IMR-90 (cell line): ENCODE measurements around the gene RASGRF1. TPM values are rescaled to one million over a fixed set of nuclear protein-coding genes. Genes with fewer than 3 reads are reported as not detected.

ENCODE experiments used
- ATAC-seq: fragments of 200-7000 bp; cut with Tn5 transposase; 2 replicates; pipeline ENCODE4 v1.9.1; 2020; ENCODE audit warnings: low read depth, mild to moderate bottlenecking, moderate library complexity
- BruUV-seq: library from RNA; stranded (reverse); fragments of 400-500 nt; replicated peaks from 2 replicates; lab custom pipeline; 2021; lab: Mats Ljungman, UMichigan
- CTCF ChIA-PET: fragments of 300-600 bp; formaldehyde crosslinking; extraction: SDS; loops from one replicate; lab custom pipeline; 2021; ENCODE audit warnings: antibody characterized with exemption; lab: Yijun Ruan, JAX
- POLR2A ChIA-PET: fragments of 300-600 bp; sonication (Branson Sonifier 250); formaldehyde crosslinking; loops from one replicate; lab custom pipeline; 2022; ENCODE audit warnings: antibody characterized with exemption; ENCODE audit not compliant: unreplicated experiment; lab: Charles Lee
- DNase-seq: peaks from one replicate; pipeline ENCODE4 v3.0.0; 2013
- H2AFZ ChIP-seq: replicated peaks from 2 replicates; pipeline ENCODE3; 2013; ENCODE audit warnings: low read length, mild to moderate bottlenecking; ENCODE audit not compliant: poor library complexity
- H2AK5ac ChIP-seq: 2 replicates; pipeline ENCODE4 v1.6.1; 2013; ENCODE audit warnings: low read depth, low read length, inconsistent platforms
- H2AK9ac ChIP-seq: replicated peaks from 2 replicates; pipeline ENCODE3; 2013; ENCODE audit warnings: mild to moderate bottlenecking, low read depth, low read length, moderate library complexity; ENCODE audit not compliant: poor library complexity
- H2BK120ac ChIP-seq: 2 replicates; pipeline ENCODE4 v1.6.1; 2013; ENCODE audit warnings: low read depth, low read length, inconsistent platforms
- H2BK15ac ChIP-seq: 3 replicates; pipeline ENCODE4 v1.6.1; 2013; ENCODE audit warnings: low read depth, low read length, inconsistent platforms
- H2BK20ac ChIP-seq: 2 replicates; pipeline ENCODE4 v1.6.1; 2013; ENCODE audit warnings: low read depth, mild to moderate bottlenecking, inconsistent platforms, low read length, moderate library complexity
- H2BK5ac ChIP-seq: 2 replicates; pipeline ENCODE4 v1.6.1; 2013; ENCODE audit warnings: mild to moderate bottlenecking, low read depth, low read length, inconsistent platforms; ENCODE audit not compliant: poor library complexity, severe bottlenecking
- H3K14ac ChIP-seq: replicated peaks from 2 replicates; pipeline ENCODE4 v1.6.1; 2013; ENCODE audit warnings: low read depth, low read length, inconsistent platforms
- H3K18ac ChIP-seq: 2 replicates; pipeline ENCODE4 v1.6.1; 2013; ENCODE audit warnings: low read depth, low read length, control low read depth
- H3K23ac ChIP-seq: 2 replicates; pipeline ENCODE4 v1.6.1; 2013; ENCODE audit warnings: low read depth, low read length, inconsistent platforms
- H3K27ac ChIP-seq: 2 replicates; pipeline ENCODE4 v1.5.1; 2013; ENCODE audit warnings: mild to moderate bottlenecking, control low read depth, low read length; ENCODE audit not compliant: insufficient read depth
- H3K27me3 ChIP-seq: 2 replicates; pipeline ENCODE4 v1.6.1; 2013; ENCODE audit warnings: low read length; ENCODE audit not compliant: control insufficient read depth, insufficient read depth
- H3K36me3 ChIP-seq: 2 replicates; pipeline ENCODE4 v1.6.1; 2013; ENCODE audit warnings: low read length, mixed read lengths; ENCODE audit not compliant: control insufficient read depth, insufficient read depth
- H3K4ac ChIP-seq: 2 replicates; pipeline ENCODE4 v1.6.1; 2013; ENCODE audit warnings: low read depth, low read length, inconsistent platforms
- H3K4me1 ChIP-seq: 2 replicates; pipeline ENCODE4 v1.6.1; 2013; ENCODE audit warnings: low read length, mixed read lengths; ENCODE audit not compliant: control insufficient read depth, insufficient read depth
- H3K4me2 ChIP-seq: 2 replicates; pipeline ENCODE4 v1.6.1; 2013; ENCODE audit warnings: low read depth, mild to moderate bottlenecking, control low read depth, low read length, moderate library complexity
- H3K4me3 ChIP-seq: 2 replicates; pipeline ENCODE4 v1.5.1; 2013; ENCODE audit warnings: low read depth, mild to moderate bottlenecking, control low read depth, low read length, moderate library complexity; ENCODE audit not compliant: insufficient read depth
- H3K56ac ChIP-seq: 2 replicates; pipeline ENCODE4 v1.6.1; 2013; ENCODE audit warnings: low read length, inconsistent platforms; ENCODE audit not compliant: insufficient read depth; ENCODE audit errors: extremely low read depth
- H3K79me1 ChIP-seq, 2 experiments: 2 replicates each; pipeline ENCODE4 v1.6.1; 2013; ENCODE audit warnings: low read length in 2 of 2, inconsistent platforms in 1 of 2, low read depth in 1 of 2
- H3K9ac ChIP-seq: 2 replicates; pipeline ENCODE4 v1.6.1; 2013; ENCODE audit warnings: low read depth, low read length, control low read depth
- H3K9me1 ChIP-seq: 2 replicates; pipeline ENCODE4 v1.6.1; 2013; ENCODE audit warnings: low read length, inconsistent platforms; ENCODE audit not compliant: insufficient read depth
- H3K9me3 ChIP-seq: 2 replicates; pipeline ENCODE4 v1.6.1; 2013; ENCODE audit warnings: low read length; ENCODE audit not compliant: control insufficient read depth, insufficient read depth
- H4K20me1 ChIP-seq: 2 replicates; pipeline ENCODE4 v1.6.1; 2013; ENCODE audit warnings: low read length, inconsistent platforms; ENCODE audit not compliant: insufficient read depth
- H4K5ac ChIP-seq: 2 replicates; pipeline ENCODE4 v1.6.1; 2013; ENCODE audit warnings: mild to moderate bottlenecking, low read depth, low read length, control low read depth
- H4K8ac ChIP-seq, 2 experiments: 2 replicates each; pipeline ENCODE4 v1.6.1; 2013; ENCODE audit warnings: low read depth in 2 of 2, low read length in 2 of 2, control low read depth in 1 of 2, inconsistent platforms in 1 of 2
- H4K91ac ChIP-seq: 2 replicates; pipeline ENCODE4 v1.6.1; 2013; ENCODE audit warnings: low read depth, low read length, inconsistent platforms; ENCODE audit not compliant: insufficient read depth
- BHLHE40 ChIP-seq: fragments of 150-350 bp; IDR thresholded peaks from 2 replicates; pipeline ENCODE4 v1.6.1; 2016; ENCODE audit warnings: mild to moderate bottlenecking, low read depth, low read length
- CEBPB ChIP-seq: IDR thresholded peaks from 2 replicates; pipeline ENCODE4 v1.6.1; 2012; ENCODE audit warnings: low read depth, low read length, improper control_type of control experiment
- CHD1 ChIP-seq: IDR thresholded peaks from 2 replicates; pipeline ENCODE4 v1.6.1; 2012; ENCODE audit warnings: low read depth, low read length, improper control_type of control experiment
- FOS ChIP-seq: fragments of 150-350 bp; IDR thresholded peaks from 2 replicates; pipeline ENCODE4 v1.6.1; 2016; ENCODE audit warnings: low read depth, low read length
- MAFK ChIP-seq: IDR thresholded peaks from 2 replicates; pipeline ENCODE4 v1.6.1; 2012; ENCODE audit warnings: low read depth, low read length, improper control_type of control experiment
- MAZ ChIP-seq: IDR thresholded peaks from 2 replicates; pipeline ENCODE4 v1.6.1; 2012; ENCODE audit warnings: low read depth, mild to moderate bottlenecking, low read length, improper control_type of control experiment, moderate library complexity, borderline replicate concordance
- MXI1 ChIP-seq: IDR thresholded peaks from 2 replicates; pipeline ENCODE4 v1.6.1; 2012; ENCODE audit warnings: low read depth, mild to moderate bottlenecking, low read length, moderate library complexity, borderline replicate concordance
- NFE2L2 ChIP-seq: fragments of 150-350 bp; IDR thresholded peaks from 2 replicates; pipeline ENCODE4 v1.6.1; 2016; ENCODE audit warnings: low read depth, mild to moderate bottlenecking, low read length
- POLR2A ChIP-seq: IDR thresholded peaks from 2 replicates; pipeline ENCODE4 v1.6.1; 2012; ENCODE audit warnings: mild to moderate bottlenecking, low read depth, low read length
- RAD21 ChIP-seq: IDR thresholded peaks from 2 replicates; pipeline ENCODE4 v1.6.1; 2012; ENCODE audit warnings: low read length, improper control_type of control experiment
- RCOR1 ChIP-seq: IDR thresholded peaks from 2 replicates; pipeline ENCODE4 v1.6.1; 2012; ENCODE audit warnings: mild to moderate bottlenecking, low read length, improper control_type of control experiment; ENCODE audit not compliant: insufficient replicate concordance
- RFX5 ChIP-seq: IDR thresholded peaks from 2 replicates; pipeline ENCODE4 v1.8.0; 2012; ENCODE audit warnings: low read depth, mild to moderate bottlenecking, low read length, moderate library complexity
- SMC3 ChIP-seq: fragments of 150-350 bp; IDR thresholded peaks from 2 replicates; pipeline ENCODE4 v1.6.1; 2016; ENCODE audit warnings: low read depth, mild to moderate bottlenecking, antibody characterized with exemption, low read length, moderate library complexity
- WGBS, 2 experiments: methylation state at CpG; one replicate each; pipeline versions ENCODE4 v1.1.5 to v1.1.7; 2013; ENCODE audit warnings: missing lambda C conversion rate in 2 of 2; ENCODE audit not compliant: insufficient read length in 1 of 2; ENCODE audit errors: extremely low coverage in 2 of 2; 5-methylcytosine and 5-hydroxymethylcytosine counted together
- dilution Hi-C: fragments of 300-500 bp; cut with HindIII; formaldehyde crosslinking; loops from one replicate; pipeline ENCODE4 v1.14.3; 2018; ENCODE audit warnings: low sequenced_read_pairs; ENCODE audit not compliant: unreplicated experiment
- in situ Hi-C: fragments of 300-500 bp; cut with MboI; formaldehyde crosslinking; loops from 3 replicates; pipeline ENCODE4 v1.14.3; 2019; ENCODE audit warnings: low sequenced_read_pairs, inconsistent platforms, mixed read lengths
- intact Hi-C: fragments of 100-400 bp; cut with micrococcal nuclease; formaldehyde crosslinking; loops from 2 replicates; pipeline ENCODE4 v1.10.0; 2022
- polyA plus RNA-seq, 3 experiments: library from polyadenylated mRNA; depleted of rRNA; stranded (reverse); fragments of >200 nt; gene quantifications; 2 replicates each; pipeline ENCODE4 v1.2.3, GENCODE V29; 2012; ENCODE audit warnings: low replicate concordance in 1 of 3
- total RNA-seq: library from RNA; depleted of rRNA; stranded (reverse); fragments of >200 nt; gene quantifications from 2 replicates; pipeline ENCODE4 v1.2.3, GENCODE V29; 2012
- TF ChIP-seq, protein P1 (sequence below): conservative IDR thresholded peaks from 2 replicates; pipeline ENCODE4 v1.5.1; 2012; ENCODE audit warnings: mild to moderate bottlenecking, low read depth, low read length, improper control_type of control experiment
- TF ChIP-seq, protein P2 (sequence below): fragments of 150-350 bp; IDR thresholded peaks from 2 replicates; pipeline ENCODE4 v1.6.1; 2016; ENCODE audit warnings: low read depth, mild to moderate bottlenecking, low read length, moderate library complexity, borderline replicate concordance
- TF ChIP-seq, protein P3 (sequence below): fragments of 150-350 bp; IDR thresholded peaks from 2 replicates; pipeline ENCODE4 v1.6.1; 2017; ENCODE audit warnings: mild to moderate bottlenecking, antibody characterized with exemption, low read length, low read depth

Gene RASGRF1
- total and polyA plus RNA-seq, 2 of the 4 experiments (the other 2 are of a cell fraction), result under 0.01 to 0.15 TPM

DNA sequence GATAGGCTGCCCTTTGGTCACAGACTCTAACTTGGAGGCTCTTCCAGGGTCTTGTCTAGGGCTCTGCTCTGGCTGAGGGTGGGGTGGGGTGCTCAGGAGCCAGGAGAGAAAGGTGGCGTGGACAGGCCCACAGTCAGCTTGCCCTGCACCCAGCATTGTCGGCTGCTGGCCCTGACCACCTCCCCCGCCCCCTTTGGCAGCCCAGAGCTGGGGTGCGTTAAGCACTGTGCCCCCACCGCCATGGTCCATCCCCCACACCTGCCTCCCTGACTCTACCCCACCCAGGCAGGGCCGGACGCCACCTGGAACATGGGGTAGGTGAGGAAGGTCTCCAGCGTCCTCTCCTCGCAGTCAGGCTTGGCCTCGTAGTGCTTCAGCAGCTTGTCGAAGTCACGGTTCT is 58.8 kb downstream of the RASGRF1 start:
- Histone ChIP-seq H3K4me1 (no peaks in the 10 kb centered on the region), H3K9me1 (no peaks in the 10 kb centered on the region), H2BK5ac (no peak overlapping the region), H2BK120ac (no peak overlapping the region), H4K5ac (no peak overlapping the region), H3K9ac (no peak overlapping the region), H4K8ac (no peak overlapping the region), H3K79me1 (no peaks in the 10 kb centered on the region), H3K27me3 (peaks cover 13% of the 10 kb centered on the region), H4K20me1 (no peaks in the 10 kb centered on the region), H3K4ac (no peak overlapping the region), H3K18ac (no peak overlapping the region), H3K9me3 (peaks cover 2% of the 10 kb centered on the region; the same call in 1 of the 2 replicates), H2AK9ac (no peak overlapping the region), H3K56ac (no peak overlapping the region), H3K36me3 (no peaks in the 10 kb centered on the region), H4K91ac (no peak overlapping the region), H3K14ac (no peak overlapping the region), H3K4me3 (no peak overlapping the region), H2AFZ (peak overlapping the region; percentile 45), H3K4me2 (no peak overlapping the region), H3K27ac (no peak overlapping the region), H2BK20ac (no peak overlapping the region), H2AK5ac (no peak overlapping the region), H2BK15ac (no peak overlapping the region), H3K23ac (no peak overlapping the region)
- no peak for DNase-seq
- ChIA-PET CTCF (no interaction called here), POLR2A (no interaction called here)
- no CpG with 5 or more reads among the region's 12 CpGs for WGBS, 2 experiments
- dilution Hi-C loops, result no loop called here
- TF ChIP-seq CEBPB (no peak), FOS (no peak), NFE2L2 (no peak), RFX5 (no peak), BHLHE40 (no peak), RCOR1 (no peak), MAZ (no peak), SMC3 (no peak), RAD21 (no peak), MAFK (no peak), CHD1 (no peak), MXI1 (no peak), POLR2A (no peak)
- TF ChIP-seq, protein P1, sequence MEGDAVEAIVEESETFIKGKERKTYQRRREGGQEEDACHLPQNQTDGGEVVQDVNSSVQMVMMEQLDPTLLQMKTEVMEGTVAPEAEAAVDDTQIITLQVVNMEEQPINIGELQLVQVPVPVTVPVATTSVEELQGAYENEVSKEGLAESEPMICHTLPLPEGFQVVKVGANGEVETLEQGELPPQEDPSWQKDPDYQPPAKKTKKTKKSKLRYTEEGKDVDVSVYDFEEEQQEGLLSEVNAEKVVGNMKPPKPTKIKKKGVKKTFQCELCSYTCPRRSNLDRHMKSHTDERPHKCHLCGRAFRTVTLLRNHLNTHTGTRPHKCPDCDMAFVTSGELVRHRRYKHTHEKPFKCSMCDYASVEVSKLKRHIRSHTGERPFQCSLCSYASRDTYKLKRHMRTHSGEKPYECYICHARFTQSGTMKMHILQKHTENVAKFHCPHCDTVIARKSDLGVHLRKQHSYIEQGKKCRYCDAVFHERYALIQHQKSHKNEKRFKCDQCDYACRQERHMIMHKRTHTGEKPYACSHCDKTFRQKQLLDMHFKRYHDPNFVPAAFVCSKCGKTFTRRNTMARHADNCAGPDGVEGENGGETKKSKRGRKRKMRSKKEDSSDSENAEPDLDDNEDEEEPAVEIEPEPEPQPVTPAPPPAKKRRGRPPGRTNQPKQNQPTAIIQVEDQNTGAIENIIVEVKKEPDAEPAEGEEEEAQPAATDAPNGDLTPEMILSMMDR, result no peak
- TF ChIP-seq, protein P2, sequence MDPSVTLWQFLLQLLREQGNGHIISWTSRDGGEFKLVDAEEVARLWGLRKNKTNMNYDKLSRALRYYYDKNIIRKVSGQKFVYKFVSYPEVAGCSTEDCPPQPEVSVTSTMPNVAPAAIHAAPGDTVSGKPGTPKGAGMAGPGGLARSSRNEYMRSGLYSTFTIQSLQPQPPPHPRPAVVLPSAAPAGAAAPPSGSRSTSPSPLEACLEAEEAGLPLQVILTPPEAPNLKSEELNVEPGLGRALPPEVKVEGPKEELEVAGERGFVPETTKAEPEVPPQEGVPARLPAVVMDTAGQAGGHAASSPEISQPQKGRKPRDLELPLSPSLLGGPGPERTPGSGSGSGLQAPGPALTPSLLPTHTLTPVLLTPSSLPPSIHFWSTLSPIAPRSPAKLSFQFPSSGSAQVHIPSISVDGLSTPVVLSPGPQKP, result no peak
- TF ChIP-seq, protein P3, sequence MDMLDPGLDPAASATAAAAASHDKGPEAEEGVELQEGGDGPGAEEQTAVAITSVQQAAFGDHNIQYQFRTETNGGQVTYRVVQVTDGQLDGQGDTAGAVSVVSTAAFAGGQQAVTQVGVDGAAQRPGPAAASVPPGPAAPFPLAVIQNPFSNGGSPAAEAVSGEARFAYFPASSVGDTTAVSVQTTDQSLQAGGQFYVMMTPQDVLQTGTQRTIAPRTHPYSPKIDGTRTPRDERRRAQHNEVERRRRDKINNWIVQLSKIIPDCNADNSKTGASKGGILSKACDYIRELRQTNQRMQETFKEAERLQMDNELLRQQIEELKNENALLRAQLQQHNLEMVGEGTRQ, result no peak
- intact Hi-C loops, result no loop called here
- no peak for ATAC-seq
- no TSS peak for BruUV-seq
- in situ Hi-C loops, result no loop called here
